ENCODE data around the gene PALLD.

DNA sequence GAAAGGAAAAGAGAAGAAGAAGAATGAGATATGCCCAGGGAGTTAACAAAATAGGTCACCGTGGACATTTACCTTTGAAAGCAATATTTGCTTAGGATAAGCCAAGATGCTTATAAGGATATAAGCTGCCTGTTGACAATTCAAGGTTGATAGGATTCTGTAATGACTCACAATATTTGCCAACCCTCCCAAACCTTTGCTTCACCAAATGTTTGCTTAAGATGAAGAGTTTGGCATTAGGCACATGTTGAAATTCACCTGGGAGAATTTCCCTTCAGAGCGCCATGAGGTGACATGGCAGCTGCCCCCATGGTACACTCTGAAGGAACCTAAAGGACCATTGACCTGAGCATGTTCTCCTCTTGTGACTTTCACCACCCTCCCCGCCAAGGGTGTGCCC, 4.6 kb downstream of the PALLD start:
- TF ChIP-seq, protein P1, sequence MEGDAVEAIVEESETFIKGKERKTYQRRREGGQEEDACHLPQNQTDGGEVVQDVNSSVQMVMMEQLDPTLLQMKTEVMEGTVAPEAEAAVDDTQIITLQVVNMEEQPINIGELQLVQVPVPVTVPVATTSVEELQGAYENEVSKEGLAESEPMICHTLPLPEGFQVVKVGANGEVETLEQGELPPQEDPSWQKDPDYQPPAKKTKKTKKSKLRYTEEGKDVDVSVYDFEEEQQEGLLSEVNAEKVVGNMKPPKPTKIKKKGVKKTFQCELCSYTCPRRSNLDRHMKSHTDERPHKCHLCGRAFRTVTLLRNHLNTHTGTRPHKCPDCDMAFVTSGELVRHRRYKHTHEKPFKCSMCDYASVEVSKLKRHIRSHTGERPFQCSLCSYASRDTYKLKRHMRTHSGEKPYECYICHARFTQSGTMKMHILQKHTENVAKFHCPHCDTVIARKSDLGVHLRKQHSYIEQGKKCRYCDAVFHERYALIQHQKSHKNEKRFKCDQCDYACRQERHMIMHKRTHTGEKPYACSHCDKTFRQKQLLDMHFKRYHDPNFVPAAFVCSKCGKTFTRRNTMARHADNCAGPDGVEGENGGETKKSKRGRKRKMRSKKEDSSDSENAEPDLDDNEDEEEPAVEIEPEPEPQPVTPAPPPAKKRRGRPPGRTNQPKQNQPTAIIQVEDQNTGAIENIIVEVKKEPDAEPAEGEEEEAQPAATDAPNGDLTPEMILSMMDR (IDR thresholded peaks at IDR 0.05): no peak
- TF ChIP-seq POLR2A (IDR thresholded peaks at IDR 0.05): no peak

Measured in right lobe of liver (tissue), 4 donors.